Measurements from ENCODE around the gene CAMSAP1.
A peak's percentile ranks its signal among the peaks of the same experiment; 100 is the strongest.
"Not testable (repeated sequence)": the region's sequence is repeated elsewhere in the genome, so short reads cannot be mapped to it uniquely, and the experiment has no call there.

Gene CAMSAP1

DNA sequence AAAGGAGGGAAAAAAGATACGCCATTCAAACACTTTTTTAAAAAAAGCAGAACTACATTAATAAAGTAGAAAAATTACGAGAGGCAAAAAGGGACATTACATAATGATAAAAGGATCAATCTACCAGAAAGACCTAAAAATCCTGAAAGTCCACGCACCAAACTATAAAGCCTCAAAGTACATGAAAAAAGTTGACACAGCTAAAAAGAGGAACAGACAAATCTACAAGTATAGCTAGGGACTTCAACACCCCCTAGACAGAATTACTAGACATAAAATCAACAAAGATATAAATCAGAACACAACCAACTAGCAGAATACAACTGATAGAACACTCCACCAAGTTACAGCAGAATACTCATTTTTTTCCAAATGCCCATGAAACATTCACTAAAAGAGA lies 11.1 kb downstream of the CAMSAP1 start:
- DNase-seq, result no peak

DNA sequence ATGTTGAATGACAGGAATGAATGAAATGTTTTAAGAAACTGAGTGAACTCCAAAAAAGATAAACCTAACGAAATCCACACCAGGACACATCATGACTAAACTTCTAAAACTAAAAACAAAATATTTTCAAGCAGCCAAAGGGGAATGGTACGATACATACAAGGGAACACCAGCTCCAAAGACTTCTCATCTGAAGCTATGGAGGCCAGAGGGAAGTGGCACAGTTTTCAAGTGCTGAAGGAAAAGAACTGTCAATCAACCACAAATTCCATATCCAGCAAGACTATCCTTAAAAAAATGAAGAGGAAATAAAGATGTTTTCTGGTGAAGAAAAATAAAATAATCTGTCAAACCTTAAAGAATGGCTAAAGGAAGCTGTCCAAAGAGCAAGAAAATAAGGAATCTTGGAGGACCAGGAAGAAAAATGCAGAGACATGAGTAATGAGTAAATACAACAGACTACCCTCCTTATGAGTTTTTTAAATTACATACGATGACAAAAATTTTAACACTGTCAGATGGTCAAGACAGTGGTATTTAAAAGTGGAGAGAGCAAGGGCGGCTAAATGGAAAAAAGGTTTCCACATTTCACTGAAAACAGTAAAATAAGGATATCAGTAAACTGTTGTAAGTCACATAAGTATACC lies 12.0 kb downstream of the CAMSAP1 start:
- no peak for DNase-seq

DNA sequence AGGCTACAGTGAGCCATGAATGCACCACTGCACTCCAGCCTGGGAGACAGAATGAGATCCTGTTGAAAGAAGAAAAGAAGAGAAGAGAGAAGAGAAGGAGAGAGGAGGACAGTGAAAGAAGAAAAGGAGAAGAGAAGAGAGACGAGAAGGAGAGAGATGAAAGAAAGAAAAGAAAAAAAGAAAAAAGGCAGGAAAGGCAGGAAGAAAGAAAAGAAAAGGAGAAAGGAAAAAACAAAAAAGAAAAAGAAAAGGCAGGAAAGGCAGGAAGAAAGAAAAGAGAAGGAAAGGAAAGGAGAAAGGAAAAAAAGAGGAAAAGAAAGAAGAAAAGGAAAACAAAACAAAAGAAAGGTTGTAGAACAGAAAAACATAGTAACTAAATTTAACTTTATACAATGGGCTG lies 14.2 kb downstream of the CAMSAP1 start:
- DNase-seq, result no peak

DNA sequence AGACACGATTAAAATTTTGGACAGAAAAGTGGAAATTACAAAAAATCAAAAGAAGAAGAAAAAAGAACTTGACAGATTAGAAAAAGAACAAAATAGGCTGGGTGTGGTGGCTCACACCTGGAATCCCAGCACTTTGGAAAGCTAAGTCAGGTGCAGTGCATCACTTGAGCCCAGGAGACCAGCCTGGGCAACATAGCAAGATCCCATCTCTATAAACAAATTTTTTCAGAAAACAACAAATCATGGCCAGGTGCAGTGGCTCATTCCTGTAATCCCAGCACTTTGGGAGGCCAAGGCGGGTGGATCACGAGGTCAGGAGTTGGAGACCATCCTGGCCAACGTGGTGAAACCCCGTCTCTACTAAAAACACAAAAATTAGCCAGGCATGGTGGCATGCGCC lies 15.0 kb downstream of the CAMSAP1 start:
- not testable (repeated sequence) for DNase-seq

DNA sequence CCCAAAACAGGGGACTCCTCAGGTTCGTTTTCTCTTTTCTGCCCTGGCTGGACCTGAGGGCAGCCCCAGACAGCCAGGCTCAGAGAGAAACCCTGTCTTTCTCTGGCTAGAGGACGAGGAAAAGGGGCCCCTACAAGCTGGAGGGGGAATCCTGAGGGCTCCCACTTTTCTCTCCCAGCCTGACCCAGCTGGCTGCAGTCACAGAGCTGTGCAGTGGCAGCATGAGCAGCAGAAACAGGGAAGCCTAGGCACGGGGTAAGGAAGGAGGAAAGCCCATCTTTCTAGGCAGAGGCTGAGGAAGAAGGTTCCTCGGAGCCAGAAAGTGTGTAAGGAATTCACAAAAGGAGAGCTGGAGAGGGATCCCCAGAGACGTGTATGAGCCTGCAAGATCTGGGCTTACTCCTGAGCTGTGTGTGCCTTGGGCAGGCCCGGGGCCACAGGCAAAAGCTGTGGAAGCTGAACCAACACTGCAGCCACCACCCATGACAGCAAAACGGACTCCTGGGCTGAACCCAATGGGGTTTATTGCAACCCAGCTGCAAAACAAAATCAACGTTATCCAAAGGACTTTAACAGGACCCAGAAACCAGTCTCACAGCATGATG lies 16.2 kb downstream of the CAMSAP1 start:
- DNase-seq, result no peak

DNA sequence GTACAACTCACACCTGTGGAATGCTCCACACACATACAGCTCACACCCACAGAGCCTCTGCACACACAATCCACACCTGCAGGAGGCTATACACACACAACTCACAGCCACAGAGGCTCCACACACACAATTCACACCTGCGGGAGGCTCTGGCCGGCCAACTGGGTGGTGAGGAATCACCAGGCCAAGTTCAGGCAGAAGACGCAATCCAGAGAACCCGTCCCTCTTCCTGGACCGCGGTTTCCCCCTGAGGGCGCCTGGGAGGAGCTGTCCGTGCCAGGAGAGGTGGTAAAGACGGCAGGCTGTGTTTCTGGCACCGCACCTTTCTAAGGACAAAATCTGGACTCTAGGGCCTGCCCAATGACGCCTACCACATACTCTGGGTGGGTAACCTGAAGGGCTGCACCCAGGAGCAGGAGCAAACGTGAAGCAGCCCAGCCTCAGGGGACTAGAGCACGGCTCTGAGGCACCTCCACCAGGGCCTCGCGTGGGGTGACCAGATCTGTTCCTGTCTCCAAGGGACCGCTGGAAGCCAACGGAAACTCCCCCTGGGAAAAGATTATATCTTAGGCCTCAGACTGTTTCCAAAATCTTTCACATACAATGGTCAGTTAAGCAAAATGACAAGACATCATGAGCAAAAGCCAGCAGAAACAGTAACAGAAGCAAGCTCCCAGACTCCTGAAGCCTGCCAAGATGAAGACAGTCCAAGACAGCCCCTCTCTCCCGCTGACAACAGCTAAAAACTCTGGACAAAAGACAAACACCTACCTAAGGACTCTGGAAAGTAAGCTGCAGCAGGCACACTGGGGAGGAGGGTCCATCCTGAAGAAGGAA lies 16.9 kb downstream of the CAMSAP1 start:
- DNase-seq, result no peak

DNA sequence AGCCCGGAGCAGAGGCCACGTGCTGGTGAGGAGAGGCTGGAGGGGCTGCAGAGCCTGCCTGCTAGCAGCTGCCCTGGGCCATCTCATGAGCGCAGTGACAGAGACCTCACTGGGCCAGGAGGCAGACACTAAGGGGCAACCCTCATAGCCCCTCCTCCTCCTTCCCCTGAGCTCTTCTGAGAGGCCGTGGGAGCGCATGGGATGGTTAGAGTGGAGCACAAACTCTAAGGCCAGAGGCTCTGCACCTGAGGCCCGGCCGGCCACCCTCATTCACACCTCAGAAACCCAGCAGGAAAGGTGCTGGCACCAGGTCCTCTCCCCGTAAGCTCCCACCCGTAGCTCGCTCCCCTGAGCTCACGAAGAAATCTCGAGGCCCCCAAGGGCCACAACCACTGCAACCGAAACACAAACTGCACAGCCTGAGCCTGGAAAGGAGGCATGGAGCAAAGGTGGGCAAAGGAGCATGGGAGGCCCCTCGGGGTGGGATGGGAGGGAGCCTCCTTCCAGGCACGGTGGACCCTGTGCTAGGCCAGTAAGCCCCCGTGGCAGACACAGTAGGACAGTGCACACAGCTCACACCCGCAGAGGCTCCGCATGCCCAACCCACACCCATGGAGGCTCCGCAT lies 17.7 kb downstream of the CAMSAP1 start:
- no peak for DNase-seq

DNA sequence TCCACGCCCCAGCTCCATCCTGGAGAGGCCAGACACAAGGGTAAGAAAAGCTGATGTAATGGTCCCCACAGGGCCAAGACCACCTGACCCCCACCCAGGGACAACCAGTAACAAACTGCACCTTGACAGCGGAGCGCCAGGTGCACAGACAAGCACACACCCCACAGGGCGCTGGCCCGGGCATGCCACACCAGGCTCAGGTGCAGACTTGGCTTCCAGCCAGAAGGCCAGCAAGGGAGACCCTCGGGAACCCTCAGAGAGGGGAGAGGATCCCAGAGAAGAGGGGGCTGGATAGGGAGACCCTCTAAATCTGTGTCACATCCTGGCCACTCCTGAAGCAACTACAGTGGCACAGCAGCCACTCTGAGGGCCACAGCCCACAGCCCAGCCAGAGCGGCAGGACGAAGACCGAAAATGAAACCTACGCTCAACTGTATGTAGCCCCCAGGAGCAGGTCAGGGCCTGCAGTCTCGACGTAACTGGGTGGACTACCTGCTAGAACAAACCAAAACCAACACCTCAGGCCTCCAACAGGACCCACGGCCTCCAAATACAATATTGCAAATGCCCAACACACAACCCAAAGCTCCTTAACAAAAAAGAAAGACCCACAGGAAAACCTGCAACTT lies 18.5 kb downstream of the CAMSAP1 start:
- peak; percentile 26 for DNase-seq

DNA sequence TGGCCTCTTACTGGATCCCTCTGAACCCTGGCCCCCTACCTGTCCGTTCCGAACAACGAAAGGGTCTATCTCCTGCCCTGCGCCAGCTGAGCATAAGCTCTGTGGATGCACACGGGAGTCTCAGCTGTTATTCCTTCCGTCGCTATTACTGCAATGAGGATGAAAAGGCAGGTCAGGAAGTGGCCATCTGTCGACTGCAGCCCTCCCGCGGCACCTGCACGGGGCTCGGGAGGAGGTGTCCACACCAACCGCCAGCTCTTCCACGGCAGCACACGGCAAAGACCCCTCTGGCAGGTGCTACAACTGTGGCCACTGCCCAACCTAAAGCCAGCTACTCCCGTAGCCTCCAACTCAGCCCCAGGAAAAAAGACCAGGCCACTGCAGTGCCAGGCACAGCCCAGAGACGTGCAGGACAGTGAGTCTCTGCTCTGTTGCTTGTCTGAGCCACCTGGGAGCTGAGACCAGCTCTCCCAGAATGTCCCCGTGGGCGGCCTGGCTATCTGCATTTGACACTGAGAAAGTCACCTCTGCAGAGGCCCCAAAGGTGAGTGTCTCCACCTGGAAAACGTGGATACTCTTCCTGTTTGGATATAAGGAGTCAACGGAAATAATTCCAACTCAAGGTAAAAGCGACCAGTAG lies 19.1 kb downstream of the CAMSAP1 start:
- no peak for DNase-seq

DNA sequence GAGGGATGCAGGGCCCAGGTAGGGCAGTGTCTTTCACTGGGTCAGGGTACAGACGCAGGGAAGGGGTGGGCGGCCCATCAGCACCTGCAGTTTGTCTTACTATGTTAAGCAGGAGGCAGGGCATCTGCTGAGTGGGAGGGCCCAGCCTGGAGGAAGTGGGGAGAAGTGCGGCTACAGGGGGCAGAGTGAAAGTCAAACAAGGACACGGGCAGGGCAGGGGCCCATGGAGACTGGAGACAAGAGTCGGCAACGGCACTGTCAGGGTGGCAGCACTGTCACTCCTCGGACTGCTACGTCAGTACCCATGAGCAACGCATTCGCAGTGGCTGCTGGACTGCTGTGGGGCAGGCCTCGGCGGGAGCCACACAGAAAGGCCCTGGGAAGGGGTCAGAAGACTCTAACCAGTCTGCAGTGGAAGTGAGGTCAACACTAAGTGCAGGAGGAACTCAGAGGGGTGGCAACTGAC lies 19.7 kb downstream of the CAMSAP1 start:
- DNase-seq, result peak; percentile 40

DNA sequence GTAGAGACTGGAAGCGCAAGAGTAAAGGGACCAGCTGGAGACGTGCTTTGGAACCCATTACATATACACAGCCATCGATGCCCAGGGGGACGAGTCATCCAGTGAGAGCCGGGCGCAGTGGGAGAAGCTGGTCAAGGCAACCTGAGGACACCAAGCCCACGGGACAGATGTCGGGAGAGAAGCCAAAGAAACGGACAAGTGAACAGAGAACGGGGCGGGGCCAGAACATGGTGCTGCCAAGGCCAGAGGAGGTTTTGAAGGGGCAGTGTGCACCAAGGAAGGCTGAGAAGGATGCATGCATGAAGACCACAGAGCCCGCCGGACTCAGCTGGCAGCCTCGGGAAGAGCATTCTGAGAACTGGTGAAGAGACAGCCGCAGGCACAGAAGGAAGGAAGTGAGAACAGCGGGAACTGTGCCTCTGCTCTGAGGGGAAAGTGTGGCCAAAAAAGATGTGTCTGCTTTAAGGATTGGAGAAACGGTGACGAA lies 20.3 kb downstream of the CAMSAP1 start:
- no peak for DNase-seq

DNA sequence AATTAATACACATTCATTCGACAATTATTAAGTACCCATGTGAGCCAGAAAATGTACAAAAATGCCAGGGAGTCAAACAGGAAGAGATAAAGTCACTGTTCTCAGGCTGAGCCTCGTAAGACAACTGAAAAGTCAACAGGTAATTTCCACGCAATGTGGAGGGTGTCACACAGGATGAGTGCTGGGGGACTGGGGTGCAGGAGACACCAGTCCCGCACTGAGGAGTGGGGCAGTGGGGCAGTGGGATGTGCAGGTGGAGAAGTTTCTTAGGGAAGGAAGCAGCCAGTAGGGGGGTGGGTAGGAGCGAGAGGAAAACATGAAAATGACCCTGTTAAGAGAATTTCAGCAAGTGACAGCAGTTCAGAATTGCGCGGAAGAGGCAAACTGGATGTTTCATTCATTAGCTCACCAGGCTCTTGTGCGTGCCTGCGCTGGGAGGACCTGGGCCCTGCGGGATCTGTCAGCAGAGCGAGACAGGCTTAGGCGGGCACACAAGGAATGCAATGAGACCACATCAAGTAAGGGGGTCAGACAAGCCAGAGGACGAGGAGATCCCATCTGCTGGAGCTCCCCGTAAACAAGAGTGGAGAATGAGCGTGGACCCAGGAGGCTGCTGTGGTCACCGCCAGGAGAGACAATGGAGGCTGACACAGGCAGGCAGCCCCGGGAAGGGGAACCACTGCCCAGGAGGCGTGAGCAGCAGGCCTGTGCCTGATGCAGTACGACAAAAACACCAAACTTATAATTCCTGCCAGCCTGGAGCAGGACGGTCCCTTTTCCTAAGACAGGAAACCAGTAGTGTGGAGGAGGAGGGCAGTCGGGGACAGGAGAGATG lies 21.0 kb downstream of the CAMSAP1 start:
- DNase-seq, result no peak

DNA sequence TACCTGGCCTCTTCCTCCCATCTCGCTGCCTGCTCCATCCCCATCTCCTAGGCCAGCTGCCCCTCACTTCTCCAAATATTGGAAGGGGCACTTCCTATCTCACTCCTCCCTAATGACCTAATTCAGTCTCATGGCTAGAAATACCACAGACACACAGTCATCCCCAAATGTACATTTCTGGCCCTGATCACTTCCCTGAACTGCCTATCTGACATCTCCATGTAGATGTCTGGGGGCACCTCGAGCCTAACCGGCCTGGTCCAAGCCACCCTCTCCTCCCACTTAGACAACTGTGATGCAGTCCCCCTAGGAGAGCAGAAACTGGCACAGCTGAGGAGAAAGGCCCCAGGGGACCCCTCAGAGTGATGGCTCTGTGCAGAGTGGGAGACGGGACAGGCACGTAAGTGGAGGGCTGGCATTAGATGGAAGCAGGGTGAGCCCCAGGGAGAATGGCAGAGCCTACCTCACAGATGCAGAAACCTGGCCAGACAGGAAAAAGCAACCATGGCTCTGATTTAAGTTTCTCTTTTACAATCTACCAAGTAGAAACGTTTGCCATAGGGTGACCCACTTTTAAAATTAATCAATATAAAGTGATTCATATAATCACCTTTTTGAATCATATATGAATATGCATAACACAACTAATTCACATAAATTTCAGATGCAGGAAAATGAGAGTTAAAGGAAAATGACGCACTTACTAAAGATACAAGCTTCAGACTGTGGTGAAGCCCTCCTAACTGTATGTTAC lies 22.1 kb downstream of the CAMSAP1 start:
- no peak for DNase-seq

DNA sequence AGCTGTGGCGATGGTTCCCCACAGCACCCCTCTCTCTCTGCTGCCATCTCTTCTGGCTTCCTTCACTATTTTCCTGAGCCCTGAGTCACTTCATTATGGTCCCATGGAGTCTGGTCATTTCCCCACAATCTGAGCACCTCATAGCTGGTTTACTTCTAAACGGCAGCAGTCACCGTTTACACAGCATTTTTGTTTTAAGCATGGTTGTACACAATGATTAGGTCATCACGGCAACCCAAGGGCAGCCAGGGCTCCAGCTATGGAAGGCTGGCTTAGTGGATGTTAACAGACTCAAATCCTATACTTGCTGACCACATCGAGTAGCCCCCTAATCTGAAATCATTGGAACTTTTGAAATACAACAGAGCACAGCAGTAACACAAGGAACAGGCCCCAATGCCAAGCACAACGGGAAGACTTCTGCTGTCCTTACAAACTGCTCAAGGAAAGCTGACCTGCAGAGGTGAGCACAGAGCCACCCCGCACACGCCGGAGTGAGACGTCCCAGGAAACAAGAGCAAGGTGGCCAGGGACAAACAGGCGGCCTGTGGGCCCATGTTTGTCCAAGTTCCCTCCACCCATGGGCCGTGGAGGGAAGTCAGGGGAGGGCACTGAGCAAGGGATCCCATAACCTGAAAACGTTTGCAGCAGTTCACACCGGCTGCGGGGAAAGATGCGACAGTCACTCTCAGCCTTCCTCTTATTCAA lies 22.9 kb downstream of the CAMSAP1 start:
- no peak for DNase-seq

DNA sequence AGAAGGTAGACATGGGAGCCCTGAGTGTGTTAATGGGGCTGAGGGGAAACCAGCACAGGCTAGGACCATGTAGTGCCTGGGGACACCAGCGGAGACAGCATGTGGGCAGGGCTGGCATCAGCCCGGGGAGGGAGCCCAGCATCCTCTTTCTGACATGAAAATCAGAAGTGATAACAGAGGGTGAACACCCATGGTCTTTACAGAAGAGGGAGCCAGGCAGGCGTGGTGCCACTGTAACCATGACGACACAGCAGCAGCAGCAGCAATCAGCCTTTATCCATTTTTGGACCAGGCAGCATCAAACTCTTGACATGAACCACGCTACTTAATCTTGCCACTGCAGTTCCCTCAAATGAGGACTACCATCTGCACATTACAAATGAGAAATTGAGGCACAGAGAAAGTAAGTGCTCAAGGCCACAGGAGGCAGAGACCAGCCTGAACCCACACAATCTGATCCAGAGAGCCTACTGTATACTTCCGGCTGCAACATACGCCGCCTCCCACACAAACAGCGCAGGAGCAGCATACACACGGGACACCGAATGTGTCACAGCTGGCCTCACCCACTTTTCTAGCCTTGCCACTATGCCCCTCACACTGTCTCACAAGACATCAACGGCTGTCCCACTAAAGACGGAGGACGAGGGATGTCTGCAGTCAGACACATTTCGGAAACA lies 23.8 kb downstream of the CAMSAP1 start:
- DNase-seq, result no peak

DNA sequence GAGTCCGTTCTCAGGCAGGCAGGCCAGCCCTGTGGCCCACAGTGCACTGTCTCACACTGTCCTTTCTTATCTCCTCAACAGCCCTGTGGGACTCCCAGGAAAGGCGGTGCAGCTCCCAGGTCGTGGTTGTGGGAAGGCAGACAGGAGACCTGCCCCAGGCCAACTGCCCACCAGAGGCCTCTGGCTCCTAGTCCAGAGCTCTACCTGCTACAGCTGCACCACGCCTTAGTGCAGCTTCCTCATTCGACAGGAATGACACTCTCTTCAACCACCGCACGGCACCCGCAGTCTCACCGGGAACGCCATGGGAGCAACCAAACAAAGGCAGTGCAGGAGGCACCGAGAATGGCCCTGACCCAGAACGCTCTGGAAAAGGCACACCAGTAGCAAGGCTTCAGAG lies 25.3 kb downstream of the CAMSAP1 start:
- no peak for DNase-seq

DNA sequence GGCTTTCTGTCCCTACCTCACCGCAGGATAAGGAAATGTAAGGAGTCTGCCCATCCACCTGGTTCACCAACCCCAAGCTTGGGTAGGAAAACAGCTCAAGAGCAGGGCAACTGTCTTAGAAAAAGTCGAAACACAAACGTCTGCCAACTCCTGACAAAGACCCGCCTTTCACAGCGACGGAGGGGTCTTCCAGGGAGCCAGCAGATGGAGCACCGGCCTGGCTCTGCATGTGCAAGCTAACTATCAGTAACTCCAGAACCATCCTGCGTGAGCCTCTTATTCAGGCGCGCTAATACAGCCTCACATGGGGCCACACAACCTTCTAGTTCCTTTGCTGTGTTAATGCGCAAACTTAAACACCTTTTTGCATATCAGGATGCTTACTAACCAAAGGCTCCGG lies 26.9 kb downstream of the CAMSAP1 start:
- DNase-seq, result no peak

DNA sequence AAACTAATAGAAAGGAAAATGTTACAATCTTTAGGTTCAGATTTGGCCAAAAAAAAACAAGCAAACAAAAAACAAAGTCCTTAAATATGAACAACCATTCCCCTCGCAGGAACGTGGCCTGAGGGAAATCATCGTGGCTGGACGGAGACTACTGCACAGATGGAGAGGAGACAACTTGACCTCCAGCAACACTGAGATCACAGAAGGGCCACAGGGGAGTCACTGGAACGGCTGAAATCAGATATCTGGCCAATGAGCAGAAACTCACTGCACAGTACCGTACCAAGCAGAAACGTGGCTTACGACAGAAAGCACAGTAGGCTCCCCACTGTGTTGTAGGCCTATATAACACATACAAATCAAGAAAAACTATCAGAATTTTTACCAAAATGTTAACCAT lies 27.7 kb downstream of the CAMSAP1 start:
- no peak for DNase-seq

DNA sequence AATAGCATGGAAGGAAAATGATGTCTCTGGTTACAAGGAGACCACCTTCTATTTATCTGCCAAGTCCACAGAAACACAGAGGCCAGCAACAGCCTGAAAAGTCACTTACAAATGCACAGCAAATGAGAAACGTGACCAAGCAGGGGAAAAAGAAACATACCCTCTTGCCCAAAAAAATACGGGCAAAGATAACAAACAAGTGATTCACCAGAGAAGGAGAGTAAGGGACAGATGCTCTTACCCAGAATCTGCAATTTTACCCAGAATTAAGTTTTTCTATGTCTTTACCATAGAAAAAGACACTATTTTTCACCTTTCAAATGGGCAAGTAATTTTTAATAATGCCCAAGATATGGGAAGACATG lies 28.1 kb downstream of the CAMSAP1 start:
- DNase-seq, result no peak

Data from NCI-H510A treated with DMSO at 0.1 percent for 48 hours (cell line).